ENCODE data around the gene NFASC.

DNA sequence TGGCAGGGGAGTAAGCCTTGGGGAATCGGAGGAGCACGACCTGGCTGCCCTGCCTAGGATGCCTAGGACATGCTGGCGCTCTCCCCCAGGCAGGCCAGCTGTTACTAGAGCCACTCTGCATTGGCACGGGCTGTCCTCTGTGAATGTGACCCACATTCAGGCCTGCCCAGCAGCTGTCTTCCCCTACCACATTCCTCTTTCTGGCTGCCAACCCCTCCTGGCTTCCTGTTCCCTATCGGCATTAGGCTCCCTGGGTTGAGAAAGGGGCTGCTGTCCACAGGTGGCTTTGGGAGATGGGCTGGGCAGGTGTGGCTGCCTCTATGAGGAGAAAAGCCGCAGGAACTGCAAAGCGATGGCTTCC, 2.3 kb upstream of the NFASC start:
- TF ChIP-seq, protein P1, sequence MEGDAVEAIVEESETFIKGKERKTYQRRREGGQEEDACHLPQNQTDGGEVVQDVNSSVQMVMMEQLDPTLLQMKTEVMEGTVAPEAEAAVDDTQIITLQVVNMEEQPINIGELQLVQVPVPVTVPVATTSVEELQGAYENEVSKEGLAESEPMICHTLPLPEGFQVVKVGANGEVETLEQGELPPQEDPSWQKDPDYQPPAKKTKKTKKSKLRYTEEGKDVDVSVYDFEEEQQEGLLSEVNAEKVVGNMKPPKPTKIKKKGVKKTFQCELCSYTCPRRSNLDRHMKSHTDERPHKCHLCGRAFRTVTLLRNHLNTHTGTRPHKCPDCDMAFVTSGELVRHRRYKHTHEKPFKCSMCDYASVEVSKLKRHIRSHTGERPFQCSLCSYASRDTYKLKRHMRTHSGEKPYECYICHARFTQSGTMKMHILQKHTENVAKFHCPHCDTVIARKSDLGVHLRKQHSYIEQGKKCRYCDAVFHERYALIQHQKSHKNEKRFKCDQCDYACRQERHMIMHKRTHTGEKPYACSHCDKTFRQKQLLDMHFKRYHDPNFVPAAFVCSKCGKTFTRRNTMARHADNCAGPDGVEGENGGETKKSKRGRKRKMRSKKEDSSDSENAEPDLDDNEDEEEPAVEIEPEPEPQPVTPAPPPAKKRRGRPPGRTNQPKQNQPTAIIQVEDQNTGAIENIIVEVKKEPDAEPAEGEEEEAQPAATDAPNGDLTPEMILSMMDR (conservative IDR thresholded peaks at IDR 0.05; ENCODE audit: low read depth, low read length) = no peak
- TF ChIP-seq EZH2phosphoT487 (IDR thresholded peaks at IDR 0.05; ENCODE audit: borderline replicate concordance, low read length) = no peak
- no peak for TF ChIP-seq EZH2 (IDR thresholded peaks at IDR 0.05; ENCODE audit: low read length, unreplicated experiment)
